Kidney (tissue), 14 donors: ENCODE measurements around the gene SYNE3. TPM values are rescaled to one million over a fixed set of nuclear protein-coding genes. Genes with fewer than 3 reads are reported as not detected.

Experiments
- DNase-seq, 5 donors: peaks; one replicate each; pipeline ENCODE4 v3.0.0-alpha.2; 2013 to 2020
- FAIRE-seq: peaks from 2 replicates; lab custom pipeline; 2012; peaks lifted over from hg19 to GRCh38; lab: Jason Lieb, UNC
- H3K27ac ChIP-seq, 2 donors: one replicate each; pipeline ENCODE4 v1.7.0; 2013; ENCODE audit warnings: low read depth in 2 of 2, low read length in 2 of 2, inconsistent platforms in 1 of 2
- H3K27me3 ChIP-seq: one replicate; pipeline ENCODE4 v1.7.1; 2013; ENCODE audit warnings: low read length, inconsistent platforms; ENCODE audit not compliant: control insufficient read depth, insufficient read depth
- H3K36me3 ChIP-seq, 3 donors: one replicate each; pipeline versions ENCODE4 v1.7.0 to v1.7.1; 2013; ENCODE audit warnings: low read length in 3 of 3, control low read depth in 1 of 3, inconsistent platforms in 1 of 3; ENCODE audit not compliant: insufficient read depth in 3 of 3, control insufficient read depth in 2 of 3
- H3K4me1 ChIP-seq, 3 donors: one replicate each; pipeline versions ENCODE4 v1.7.0 to v1.7.1; 2013; ENCODE audit warnings: low read length in 3 of 3, inconsistent platforms in 1 of 3, low read depth in 1 of 3; ENCODE audit not compliant: control insufficient read depth in 2 of 3, insufficient read depth in 2 of 3
- H3K4me3 ChIP-seq, 3 donors: one replicate each; pipeline versions ENCODE4 v1.7.0 to v1.8.1; 2013; ENCODE audit warnings: low read length in 3 of 3, control low read depth in 1 of 3, inconsistent platforms in 1 of 3
- H3K9ac ChIP-seq, 3 donors: one replicate each; pipeline versions ENCODE4 v1.7.0 to v1.7.1; 2013; ENCODE audit warnings: low read length in 3 of 3, control low read depth in 1 of 3, inconsistent platforms in 1 of 3
- H3K9me3 ChIP-seq, 3 donors: one replicate each; pipeline versions ENCODE4 v1.7.0 to v1.7.1; 2013; ENCODE audit warnings: low read length in 3 of 3, control low read depth in 1 of 3, inconsistent platforms in 1 of 3; ENCODE audit not compliant: control insufficient read depth in 2 of 3, insufficient read depth in 1 of 3
- intact Hi-C: fragments of 100-400 bp; cut with DNase I; formaldehyde crosslinking; loops from one replicate; pipeline ENCODE4 v1.11.1; 2022
- polyA plus RNA-seq: library from polyadenylated mRNA; stranded (reverse); fragments of 350-450 nt; fragmentation: Illumina TruSeq; extraction: RNeasy Lipid Tissue Mini Kit (QIAGEN cat#74804); gene quantifications from one replicate; pipeline ENCODE4 v1.2.3, GENCODE V29; 2014; ENCODE audit warnings: low read depth, low replicate concordance; ENCODE audit not compliant: insufficient read depth
- total RNA-seq: library from RNA; stranded (reverse); fragmentation: NEBNext Ultra II Directional; extraction: Animal tissue kit (Norgen Biotek cat#: 25700); gene quantifications from one replicate; pipeline ENCODE4 v1.2.1, GENCODE V29; 2021
- TF ChIP-seq, protein P1 (sequence below): IDR thresholded peaks from 3 replicates; pipeline ENCODE4 v1.5.1; 2012; ENCODE audit warnings: mild to moderate bottlenecking, moderate library complexity, borderline replicate concordance; ENCODE audit not compliant: insufficient read depth; ENCODE audit errors: extremely low read depth
- donor health status: control.
- donor health status: control.
- donor health status: control.
- donor health status: control.
- donor health status: control.
- donor health status: DM: yes; HTN: yes; CAD: no.
- donor health status: Normal renal cell carcinoma (clear cell type).

SYNE3 gene
- total and polyA plus RNA-seq, 2 donors from 2014 or later = 0.54 to 18.5 TPM

- H3K27ac ChIP-seq = no peak overlapping the region
- H3K4me3 ChIP-seq = no peak overlapping the region
- H3K4me1 ChIP-seq = peaks cover 0 to 3% (median 0%) of the 10 kb centered on the region in 3 donors
- TF ChIP-seq, protein P1, sequence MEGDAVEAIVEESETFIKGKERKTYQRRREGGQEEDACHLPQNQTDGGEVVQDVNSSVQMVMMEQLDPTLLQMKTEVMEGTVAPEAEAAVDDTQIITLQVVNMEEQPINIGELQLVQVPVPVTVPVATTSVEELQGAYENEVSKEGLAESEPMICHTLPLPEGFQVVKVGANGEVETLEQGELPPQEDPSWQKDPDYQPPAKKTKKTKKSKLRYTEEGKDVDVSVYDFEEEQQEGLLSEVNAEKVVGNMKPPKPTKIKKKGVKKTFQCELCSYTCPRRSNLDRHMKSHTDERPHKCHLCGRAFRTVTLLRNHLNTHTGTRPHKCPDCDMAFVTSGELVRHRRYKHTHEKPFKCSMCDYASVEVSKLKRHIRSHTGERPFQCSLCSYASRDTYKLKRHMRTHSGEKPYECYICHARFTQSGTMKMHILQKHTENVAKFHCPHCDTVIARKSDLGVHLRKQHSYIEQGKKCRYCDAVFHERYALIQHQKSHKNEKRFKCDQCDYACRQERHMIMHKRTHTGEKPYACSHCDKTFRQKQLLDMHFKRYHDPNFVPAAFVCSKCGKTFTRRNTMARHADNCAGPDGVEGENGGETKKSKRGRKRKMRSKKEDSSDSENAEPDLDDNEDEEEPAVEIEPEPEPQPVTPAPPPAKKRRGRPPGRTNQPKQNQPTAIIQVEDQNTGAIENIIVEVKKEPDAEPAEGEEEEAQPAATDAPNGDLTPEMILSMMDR = peak; percentile 97
- FAIRE-seq = peak; percentile 92
- no peaks in the 10 kb centered on the region for H3K27me3 ChIP-seq
- H3K9ac ChIP-seq = no peak overlapping the region
- DNase-seq = peak; percentile 88 to 94 (median 93)
- H3K9me3 ChIP-seq = no peaks in the 10 kb centered on the region
- H3K36me3 ChIP-seq = no peaks in the 10 kb centered on the region
- intact Hi-C loops = loop anchor here (5.0 kb wide), 1 partner anchor 431 kb away; no protein-coding TSS in a partner anchor
Observed at GRCh38 chr14:95561001-95561412, 44.6 kb upstream of the SYNE3 start.

GRCh38 chr14:95559203-95559602 is 42.8 kb upstream of the SYNE3 start:
- intact Hi-C loops = no loop called here

GRCh38 chr14:95557832-95558231 is 41.4 kb upstream of the SYNE3 start:
- Histone ChIP-seq H3K27me3 (no peaks in the 10 kb centered on the region), H3K9me3 (no peaks in the 10 kb centered on the region), H3K4me3 (no peak overlapping the region), H3K36me3 (no peaks in the 10 kb centered on the region), H3K4me1 (peaks cover 0 to 3% (median 0%) of the 10 kb centered on the region in 3 donors), H3K27ac (no peak overlapping the region), H3K9ac (no peak overlapping the region)
- no peak for FAIRE-seq
- TF ChIP-seq, protein P1 = no peak
- intact Hi-C loops = no loop called here
- no peak for DNase-seq

More at GRCh38 chr14:95559203-95559602, 42.8 kb upstream of the SYNE3 start:
- Histone ChIP-seq H3K9me3 (no peaks in the 10 kb centered on the region), H3K9ac (no peak overlapping the region), H3K36me3 (no peaks in the 10 kb centered on the region), H3K27me3 (no peaks in the 10 kb centered on the region), H3K4me1 (peaks cover 0 to 3% (median 0%) of the 10 kb centered on the region in 3 donors), H3K27ac (peak overlapping the region in 1 of 2 donors; percentile 10), H3K4me3 (no peak overlapping the region)
- TF ChIP-seq, protein P1 = no peak
- FAIRE-seq (no peak), DNase-seq (no peak)

- no peak for FAIRE-seq
- Histone ChIP-seq H3K36me3 (no peaks in the 10 kb centered on the region), H3K27me3 (no peaks in the 10 kb centered on the region), H3K4me1 (peaks cover 0 to 3% (median 0%) of the 10 kb centered on the region in 3 donors), H3K4me3 (no peak overlapping the region), H3K27ac (no peak overlapping the region), H3K9ac (no peak overlapping the region), H3K9me3 (no peaks in the 10 kb centered on the region)
- TF ChIP-seq, protein P1 = no peak
- no peak for DNase-seq
- intact Hi-C loops = no loop called here
Observed at GRCh38 chr14:95557291-95557690, 40.8 kb upstream of the SYNE3 start.
